NCI-H774 (cell line): Measurements from ENCODE around the gene EZR.

Source experiments
- DNase-seq: peaks from one replicate; lab custom pipeline; 2025; lab: John Stamatoyannopoulos, UW

Gene EZR

GRCh38 chr6:158729906-158730540 lies 89.1 kb downstream of the EZR start:
- DNase-seq = no peak

- DNase-seq = no peak
Measured at GRCh38 chr6:158725704-158726103, 93.5 kb downstream of the EZR start.

GRCh38 chr6:158722176-158722729 lies 96.9 kb downstream of the EZR start:
- no peak for DNase-seq

GRCh38 chr6:158718461-158719046 lies 100.6 kb downstream of the EZR start:
- no peak for DNase-seq

- no peak for DNase-seq
Measured at GRCh38 chr6:158717341-158718330, 101.5 kb downstream of the EZR start.
